Activated naive CD4-positive, alpha-beta T cell treated with anti-CD3 and anti-CD28 coated beads, Interleukin-2, amount 10 ng/mL, durations not matched to agents 5 hours and 36 hours (primary cell): ENCODE data around the gene BIRC7. TPM values are rescaled to one million over a fixed set of nuclear protein-coding genes. Genes with fewer than 3 reads are reported as not detected.

ENCODE experiments used
- microRNA-seq: library from miRNA; unstranded; fragments of <30 nt; microRNA quantifications from one replicate; pipeline ENCODE4 v1.2.0, GENCODE V29; 2022; ENCODE audit warnings: borderline microRNAs expressed, borderline replicate concordance
- total RNA-seq, 2 experiments: library from RNA; stranded (reverse); gene quantifications; one replicate each; pipeline ENCODE4 v1.2.3, GENCODE V29; 2021

Gene BIRC7
- total RNA-seq, result not detected

GRCh38 chr20:63235399-63235983 is at the start of gene BIRC7:
BIRC7 (plus strand) TSS chr20:63235905; CDS start chr20:63236097, 192 bp downstream.

GRCh38 chr20:63216041-63216848 is 19.5 kb upstream of the BIRC7 start, which contains the start of gene YTHDF1:
YTHDF1 (minus strand) TSS chr20:63216131; CDS start chr20:63215892, 239 bp downstream.

GRCh38 chr20:63254232-63254605 is 18.5 kb downstream of the BIRC7 start, which contains the start of gene NKAIN4:
NKAIN4 (minus strand) TSS chr20:63254463; CDS start chr20:63254450, 13 bp downstream.

GRCh38 chr20:63272105-63273058 is 36.7 kb downstream of the BIRC7 start, which contains the start of gene ARFGAP1:
ARFGAP1 (plus strand) TSS chr20:63272813; CDS start chr20:63275581, 2,768 bp downstream.

Small RNA genes within 50 kb of the gene (microRNA-seq; reads per million reads assigned to microRNA genes)
- not detected for gene MIR3196
- gene MIR4326, result not detected

Other genes starting within 250 kb of the BIRC7 start
- gene BHLHE23, start 228.9 kb upstream of the BIRC7 start, total RNA-seq, result not detected
- 10 to 100 TPM; 38.0 to 38.8 TPM for gene YTHDF1, start 19.8 kb upstream of the BIRC7 start, total RNA-seq
- gene NKAIN4, start 18.6 kb downstream of the BIRC7 start, total RNA-seq, result not detected
- gene ARFGAP1, start 36.9 kb downstream of the BIRC7 start, total RNA-seq, result 10 to 100 TPM; 80.6 to 85.3 TPM
- gene COL20A1, start 57.3 kb downstream of the BIRC7 start, total RNA-seq, result not detected
- not detected for gene CHRNA4, start 125.4 kb downstream of the BIRC7 start, total RNA-seq
- gene KCNQ2, start 236.8 kb downstream of the BIRC7 start, total RNA-seq, result not detected